ENCODE measurements around the gene ATL1.

- no peak for TF ChIP-seq PHB2 (IDR thresholded peaks at IDR 0.05; ENCODE audit: partially characterized antibody)
- no peak for TF ChIP-seq FIP1L1 (IDR thresholded peaks at IDR 0.05; ENCODE audit: borderline replicate concordance, insufficient read depth, low read depth, low read length)
- no peak for TF ChIP-seq KDM6A (CRISPR knock-in tag; IDR thresholded peaks at IDR 0.05; ENCODE audit: low read depth)
These were observed 45.8 kb downstream of the ATL1 start for GRCh38 chr14:50605766-50606165.

Data from HepG2 (cell line).